Naive B cell (primary cell): ENCODE measurements around the gene IDH3B. TPM values are rescaled to one million over a fixed set of nuclear protein-coding genes. Genes with fewer than 3 reads are reported as not detected.

Experiments used
- ATAC-seq, 2 donors: fragments of 150-1000 bp; cut with Tn5 transposase; 2 replicates each; pipeline ENCODE4 v1.10.0; 2021; ENCODE audit warnings: low read depth in 2 of 2, mild to moderate bottlenecking in 2 of 2, moderate library complexity in 2 of 2
- DNase-seq: peaks from one replicate; pipeline ENCODE4 v3.0.0; 2022
- H3K27ac Mint-ChIP-seq, 6 donors: one replicate each; pipeline ENCODE4 v1.8.0; 2020 to 2022; ENCODE audit warnings: mild to moderate bottlenecking in 6 of 6, mixed read lengths in 6 of 6, moderate library complexity in 5 of 6, inconsistent platforms in 2 of 6
- H3K27me3 Mint-ChIP-seq, 3 donors: one replicate each; pipeline ENCODE4 v1.8.0; 2021 to 2022; ENCODE audit warnings: mixed read lengths in 3 of 3, mild to moderate bottlenecking in 1 of 3
- H3K36me3 Mint-ChIP-seq, 2 donors: one replicate each; pipeline ENCODE4 v1.8.0; 2020 to 2022; ENCODE audit warnings: mixed read lengths in 2 of 2, inconsistent platforms in 1 of 2, mild to moderate bottlenecking in 1 of 2
- H3K4me1 Mint-ChIP-seq, 3 donors: one replicate each; pipeline ENCODE4 v1.8.0; 2020 to 2022; ENCODE audit warnings: mixed read lengths in 3 of 3, inconsistent platforms in 1 of 3, mild to moderate bottlenecking in 1 of 3, moderate library complexity in 1 of 3
- H3K4me3 Mint-ChIP-seq, 8 donors: one replicate each; pipeline ENCODE4 v1.8.0; 2020 to 2022; ENCODE audit warnings: mild to moderate bottlenecking in 8 of 8, mixed read lengths in 8 of 8, moderate library complexity in 8 of 8, inconsistent platforms in 2 of 8
- H3K9me3 Mint-ChIP-seq, 7 donors: one replicate each; pipeline ENCODE4 v1.8.0; 2020 to 2022; ENCODE audit warnings: mixed read lengths in 7 of 7, mild to moderate bottlenecking in 5 of 7, inconsistent platforms in 2 of 7, moderate library complexity in 1 of 7
- polyA plus RNA-seq, 6 donors: library from polyadenylated mRNA; unstranded; fragments of 300-500 nt; fragmentation: Illumina TruSeq; gene quantifications; one replicate each; pipeline ENCODE4 v1.2.3, GENCODE V29; 2021; ENCODE audit warnings: low read depth in 6 of 6

IDH3B gene
- 100 to 1,000 TPM; 110 to 149 (median 128) TPM for polyA plus RNA-seq

- Mint-ChIP-seq H3K4me3 (peak within 1 kb of the TSS; percentile 87 to 99 (median 96)), H3K9me3 (peaks cover 0 to 5% (median 0%) of the 10 kb centered on the region in 7 donors), H3K36me3 (peaks cover 21 to 40% of the 10 kb centered on the region in 2 donors), H3K27me3 (peaks cover 0 to 16% (median 16%) of the 10 kb centered on the region in 3 donors), H3K27ac (peak within 1 kb of the TSS; percentile 92 to 98 (median 94)), H3K4me1 (peaks cover 13 to 33% (median 32%) of the 10 kb centered on the region in 3 donors)
- DNase-seq = peak; percentile 89
- ATAC-seq = peak; percentile 98 to 99
Observed at GRCh38 chr20:2663887-2664719, at the start of gene IDH3B. IDH3B (minus strand) TSS chr20:2664216; CDS start chr20:2664188, 28 bp downstream.

GRCh38 chr20:2713285-2713684, 49.3 kb upstream of the IDH3B start:
- H3K36me3 Mint-ChIP-seq = peaks cover 0 to 4% of the 10 kb centered on the region in 2 donors
- no peak overlapping the region for H3K27ac Mint-ChIP-seq
- DNase-seq (no peak), ATAC-seq (no peak)
- H3K27me3 Mint-ChIP-seq = peaks cover 0 to 5% (median 5%) of the 10 kb centered on the region in 3 donors
- no peak overlapping the region for H3K4me3 Mint-ChIP-seq
- H3K4me1 Mint-ChIP-seq = no peaks in the 10 kb centered on the region
- peaks cover 0 to 19% (median 8%) of the 10 kb centered on the region in 7 donors for H3K9me3 Mint-ChIP-seq

- Mint-ChIP-seq H3K4me3 (no peak overlapping the region), H3K27ac (no peak overlapping the region), H3K27me3 (peaks cover 10 to 32% (median 30%) of the 10 kb centered on the region in 3 donors), H3K36me3 (no peaks in the 10 kb centered on the region), H3K4me1 (no peaks in the 10 kb centered on the region), H3K9me3 (no peaks in the 10 kb centered on the region)
- DNase-seq (no peak), ATAC-seq (no peak)
Observed at GRCh38 chr20:2709205-2709981, 45.4 kb upstream of the IDH3B start.

- ATAC-seq (no peak), DNase-seq (no peak)
- Mint-ChIP-seq H3K4me3 (no peak overlapping the region), H3K27me3 (peaks cover 12 to 34% (median 32%) of the 10 kb centered on the region in 3 donors), H3K9me3 (no peaks in the 10 kb centered on the region), H3K36me3 (no peaks in the 10 kb centered on the region), H3K4me1 (no peaks in the 10 kb centered on the region), H3K27ac (no peak overlapping the region)
Observed at GRCh38 chr20:2708665-2709064, 44.6 kb upstream of the IDH3B start.

GRCh38 chr20:2708073-2708415, 44.0 kb upstream of the IDH3B start:
- peaks cover 12 to 34% (median 32%) of the 10 kb centered on the region in 3 donors for H3K27me3 Mint-ChIP-seq
- no peaks in the 10 kb centered on the region for H3K36me3 Mint-ChIP-seq
- no peaks in the 10 kb centered on the region for H3K4me1 Mint-ChIP-seq
- ATAC-seq (no peak), DNase-seq (no peak)
- no peak overlapping the region for H3K4me3 Mint-ChIP-seq
- H3K27ac Mint-ChIP-seq = no peak overlapping the region
- H3K9me3 Mint-ChIP-seq = no peaks in the 10 kb centered on the region

- peak overlapping the region in 1 of 6 donors; percentile 78 for H3K27ac Mint-ChIP-seq
- DNase-seq = no peak
- no peaks in the 10 kb centered on the region for H3K9me3 Mint-ChIP-seq
- no peaks in the 10 kb centered on the region for H3K4me1 Mint-ChIP-seq
- no peak overlapping the region for H3K4me3 Mint-ChIP-seq
- no peak for ATAC-seq
- H3K36me3 Mint-ChIP-seq = no peaks in the 10 kb centered on the region
- H3K27me3 Mint-ChIP-seq = peaks cover 12 to 34% (median 32%) of the 10 kb centered on the region in 3 donors
Observed at GRCh38 chr20:2707353-2708072, 43.5 kb upstream of the IDH3B start.

GRCh38 chr20:2706688-2707352, 42.8 kb upstream of the IDH3B start:
- Mint-ChIP-seq H3K4me3 (no peak overlapping the region), H3K4me1 (no peaks in the 10 kb centered on the region)

GRCh38 chr20:2705931-2706645, 42.1 kb upstream of the IDH3B start:
- DNase-seq (no peak), ATAC-seq (no peak)
- H3K36me3 Mint-ChIP-seq = no peaks in the 10 kb centered on the region
- H3K27ac Mint-ChIP-seq = peak overlapping the region in 1 of 6 donors; percentile 25
- H3K9me3 Mint-ChIP-seq = no peaks in the 10 kb centered on the region
- no peaks in the 10 kb centered on the region for H3K4me1 Mint-ChIP-seq
- H3K4me3 Mint-ChIP-seq = no peak overlapping the region
- H3K27me3 Mint-ChIP-seq = peaks cover 12 to 43% (median 42%) of the 10 kb centered on the region in 3 donors

More at GRCh38 chr20:2706688-2707352, 42.8 kb upstream of the IDH3B start:
- peaks cover 12 to 35% (median 34%) of the 10 kb centered on the region in 3 donors for H3K27me3 Mint-ChIP-seq
- peak overlapping the region in 1 of 6 donors; percentile 78 for H3K27ac Mint-ChIP-seq
- H3K9me3 Mint-ChIP-seq = no peaks in the 10 kb centered on the region
- DNase-seq = no peak
- no peak for ATAC-seq
- no peaks in the 10 kb centered on the region for H3K36me3 Mint-ChIP-seq

GRCh38 chr20:2703716-2704475, 39.9 kb upstream of the IDH3B start:
- no peak overlapping the region for H3K4me3 Mint-ChIP-seq
- H3K9me3 Mint-ChIP-seq = no peaks in the 10 kb centered on the region
- ATAC-seq = no peak
- H3K4me1 Mint-ChIP-seq = no peaks in the 10 kb centered on the region
- no peak for DNase-seq
- H3K36me3 Mint-ChIP-seq = no peaks in the 10 kb centered on the region
- peaks cover 19 to 57% (median 52%) of the 10 kb centered on the region in 3 donors for H3K27me3 Mint-ChIP-seq
- H3K27ac Mint-ChIP-seq = no peak overlapping the region

GRCh38 chr20:2701671-2702081, 37.7 kb upstream of the IDH3B start:
- H3K36me3 Mint-ChIP-seq = no peaks in the 10 kb centered on the region
- DNase-seq = no peak
- H3K27me3 Mint-ChIP-seq = peaks cover 23 to 59% (median 55%) of the 10 kb centered on the region in 3 donors
- no peak overlapping the region for H3K4me3 Mint-ChIP-seq
- ATAC-seq = no peak
- no peaks in the 10 kb centered on the region for H3K9me3 Mint-ChIP-seq
- no peaks in the 10 kb centered on the region for H3K4me1 Mint-ChIP-seq
- peak overlapping the region in 1 of 6 donors; percentile 66 for H3K27ac Mint-ChIP-seq

GRCh38 chr20:2700913-2701620, 37.1 kb upstream of the IDH3B start:
- Mint-ChIP-seq H3K4me3 (peak overlapping the region in 1 of 8 donors; percentile 22), H3K27me3 (peaks cover 28 to 59% (median 55%) of the 10 kb centered on the region in 3 donors), H3K9me3 (no peaks in the 10 kb centered on the region), H3K27ac (no peak overlapping the region), H3K4me1 (no peaks in the 10 kb centered on the region), H3K36me3 (no peaks in the 10 kb centered on the region)
- ATAC-seq (no peak), DNase-seq (no peak)
